Measurements from ENCODE around the gene MFSD1. TPM values are rescaled to one million over a fixed set of nuclear protein-coding genes. Genes with fewer than 3 reads are reported as not detected.

MFSD1 gene
- total and polyA plus RNA-seq, 2 of the 4 experiments (the other 2 are of a cell fraction): 50.4 to 64.2 TPM

- no peaks in the 10 kb centered on the region for H3K4me1 ChIP-seq (ENCODE audit: control insufficient read depth, insufficient read depth, low read length)
- intact Hi-C loops (cut with micrococcal nuclease): no loop called here
- DNase-seq (no peak), ATAC-seq (ENCODE audit: low read depth) (no peak)
- H2BK120ac ChIP-seq (ENCODE audit: low read depth, low read length): no peak overlapping the region
- no peak for TF ChIP-seq CEBPB (IDR thresholded peaks at IDR 0.05; ENCODE audit: low read depth, low read length)
- no peak for TF ChIP-seq CTCF (conservative IDR thresholded peaks at IDR 0.05; ENCODE audit: low read depth, low read length)
- no peak for TF ChIP-seq MAFK (IDR thresholded peaks at IDR 0.05; ENCODE audit: low read depth, low read length)
- no peak for TF ChIP-seq NFE2L2 (IDR thresholded peaks at IDR 0.05; ENCODE audit: low read depth, low read length)
- TF ChIP-seq BHLHE40 (IDR thresholded peaks at IDR 0.05; ENCODE audit: low read depth, low read length): no peak
- TF ChIP-seq RCOR1 (IDR thresholded peaks at IDR 0.05; ENCODE audit: insufficient replicate concordance, low read length): no peak
- TF ChIP-seq FOS (IDR thresholded peaks at IDR 0.05; ENCODE audit: low read depth, low read length): no peak
- TF ChIP-seq RAD21 (IDR thresholded peaks at IDR 0.05; ENCODE audit: low read length): no peak
- TF ChIP-seq MAZ (IDR thresholded peaks at IDR 0.05; ENCODE audit: borderline replicate concordance, low read depth, low read length): no peak
- TF ChIP-seq, protein P1, sequence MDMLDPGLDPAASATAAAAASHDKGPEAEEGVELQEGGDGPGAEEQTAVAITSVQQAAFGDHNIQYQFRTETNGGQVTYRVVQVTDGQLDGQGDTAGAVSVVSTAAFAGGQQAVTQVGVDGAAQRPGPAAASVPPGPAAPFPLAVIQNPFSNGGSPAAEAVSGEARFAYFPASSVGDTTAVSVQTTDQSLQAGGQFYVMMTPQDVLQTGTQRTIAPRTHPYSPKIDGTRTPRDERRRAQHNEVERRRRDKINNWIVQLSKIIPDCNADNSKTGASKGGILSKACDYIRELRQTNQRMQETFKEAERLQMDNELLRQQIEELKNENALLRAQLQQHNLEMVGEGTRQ (IDR thresholded peaks at IDR 0.05; ENCODE audit: low read depth, low read length): no peak
- no peak for TF ChIP-seq POLR2A (IDR thresholded peaks at IDR 0.05; ENCODE audit: low read depth, low read length)
- TF ChIP-seq ELK1 (IDR thresholded peaks at IDR 0.05; ENCODE audit: borderline replicate concordance, low read depth, low read length): no peak
- no peak for TF ChIP-seq CHD1 (IDR thresholded peaks at IDR 0.05; ENCODE audit: low read depth, low read length)
- TF ChIP-seq SMC3 (IDR thresholded peaks at IDR 0.05; ENCODE audit: low read depth, low read length): no peak
- no peak for TF ChIP-seq RFX5 (IDR thresholded peaks at IDR 0.05; ENCODE audit: low read depth, low read length)
- no peak for TF ChIP-seq MXI1 (IDR thresholded peaks at IDR 0.05; ENCODE audit: borderline replicate concordance, low read depth, low read length)
- H3K9me1 ChIP-seq (ENCODE audit: insufficient read depth, low read length): no peaks in the 10 kb centered on the region
- no peak overlapping the region for H3K27ac ChIP-seq (ENCODE audit: insufficient read depth, low read length)
- H3K4me2 ChIP-seq (ENCODE audit: low read depth, low read length): no peak overlapping the region
- no peak overlapping the region for H3K18ac ChIP-seq (ENCODE audit: low read depth, low read length)
- no peak overlapping the region for H2BK15ac ChIP-seq (ENCODE audit: low read depth, low read length)
- H2BK20ac ChIP-seq (ENCODE audit: low read depth, low read length): no peak overlapping the region
- no peak overlapping the region for H3K23ac ChIP-seq (ENCODE audit: low read depth, low read length)
- H3K9ac ChIP-seq (ENCODE audit: low read depth, low read length): no peak overlapping the region
- WGBS, 2 experiments (ENCODE audit: extremely low coverage in 2 of 2, insufficient read length in 1 of 2): 40% methylated on average over 1 of the region's 3 CpGs; no CpG with 5 or more reads in 1 of the 2 experiments
- H2AFZ ChIP-seq (replicated peaks; ENCODE audit: low read length, poor library complexity): no peak overlapping the region
- no peak overlapping the region for H2AK9ac ChIP-seq (replicated peaks; ENCODE audit: low read depth, low read length, poor library complexity)
- no peak overlapping the region for H2AK5ac ChIP-seq (ENCODE audit: low read depth, low read length)
- no peak overlapping the region for H3K14ac ChIP-seq (replicated peaks; ENCODE audit: low read depth, low read length)
- H3K9me3 ChIP-seq (ENCODE audit: control insufficient read depth, insufficient read depth, low read length): no peaks in the 10 kb centered on the region
- no peaks in the 10 kb centered on the region for H4K20me1 ChIP-seq (ENCODE audit: insufficient read depth, low read length)
- H3K27me3 ChIP-seq (ENCODE audit: control insufficient read depth, insufficient read depth, low read length): peaks cover 8% of the 10 kb centered on the region
- ChIA-PET POLR2A (ENCODE audit: unreplicated experiment) (no interaction called here), CTCF (interaction anchor here (1.0 to 2.1 kb wide), 2 partner anchors 412 to 413 kb away, joined by 3 to 7 read pairs; no protein-coding TSS in a partner anchor)
- dilution Hi-C loops (cut with HindIII; ENCODE audit: low sequenced_read_pairs, unreplicated experiment): no loop called here
- no peak overlapping the region for H3K4me3 ChIP-seq (ENCODE audit: insufficient read depth, low read depth, low read length)
- BruUV-seq (replicated peaks): no TSS peak
- in situ Hi-C loops (cut with MboI; ENCODE audit: low sequenced_read_pairs): loop anchor here (5.0 kb wide), 1 partner anchor 410 kb away; no protein-coding TSS in a partner anchor
- no peak overlapping the region for H2BK5ac ChIP-seq (ENCODE audit: low read depth, low read length, poor library complexity, severe bottlenecking)
- no peak overlapping the region for H4K8ac ChIP-seq (ENCODE audit: low read depth in 2 of 2, low read length in 2 of 2)
- H4K91ac ChIP-seq (ENCODE audit: insufficient read depth, low read depth, low read length): no peak overlapping the region
- H4K5ac ChIP-seq (ENCODE audit: low read depth, low read length): no peak overlapping the region
- no peak overlapping the region for H3K4ac ChIP-seq (ENCODE audit: low read depth, low read length)
- H3K36me3 ChIP-seq (ENCODE audit: control insufficient read depth, insufficient read depth, low read length): no peaks in the 10 kb centered on the region
- H3K79me1 ChIP-seq (ENCODE audit: low read depth in 1 of 2, low read length in 2 of 2): no peaks in the 10 kb centered on the region
- H3K56ac ChIP-seq (ENCODE audit: extremely low read depth, insufficient read depth, low read length): no peak overlapping the region
Observed at GRCh38 chr3:158846803-158847451, 45.1 kb downstream of the MFSD1 start.

Data from IMR-90 (cell line).